Hippocampal formation (tissue), 2 donors: ENCODE data around the gene STRN4.

ENCODE experiments used
- DNase-seq, 2 donors: peaks; one replicate each; lab custom pipeline; 2025; lab: John Stamatoyannopoulos, UW

Gene STRN4

GRCh38 chr19:46725036-46725820 is 21.0 kb downstream of the STRN4 start:
- DNase-seq, result no peak

- DNase-seq, result no peak
Observed at GRCh38 chr19:46724468-46724867, 21.8 kb downstream of the STRN4 start.

- DNase-seq, result no peak
Observed at GRCh38 chr19:46723471-46723870, 22.8 kb downstream of the STRN4 start.

GRCh38 chr19:46723023-46723461 is 23.2 kb downstream of the STRN4 start:
- DNase-seq, result no peak

- no peak for DNase-seq
Observed at GRCh38 chr19:46722421-46723022, 23.7 kb downstream of the STRN4 start.

- DNase-seq, result no peak
Observed at GRCh38 chr19:46722004-46722380, 24.3 kb downstream of the STRN4 start.

- DNase-seq, result no peak
Observed at GRCh38 chr19:46721269-46722003, 24.8 kb downstream of the STRN4 start.

- no peak for DNase-seq
Observed at GRCh38 chr19:46720503-46721239, 25.6 kb downstream of the STRN4 start.

GRCh38 chr19:46719629-46720502 is 26.4 kb downstream of the STRN4 start:
- DNase-seq, result no peak

GRCh38 chr19:46718934-46719622 is 27.2 kb downstream of the STRN4 start:
- DNase-seq, result no peak

- no peak for DNase-seq
Observed at GRCh38 chr19:46718157-46718933, 27.9 kb downstream of the STRN4 start.

GRCh38 chr19:46717716-46718143 is 28.5 kb downstream of the STRN4 start:
- no peak for DNase-seq

GRCh38 chr19:46717034-46717715 is 29.1 kb downstream of the STRN4 start, which contains the start of gene PRKD2:
Gene PRKD2, minus strand, starts transcription at chr19:46717114. Its CDS starts 744 bp downstream, at chr19:46716370.
- peak; percentile 40 to 78 for DNase-seq

- DNase-seq, result no peak
Observed at GRCh38 chr19:46716672-46717033, 29.6 kb downstream of the STRN4 start.

- no peak for DNase-seq
Observed at GRCh38 chr19:46715975-46716671, 30.1 kb downstream of the STRN4 start.

GRCh38 chr19:46715620-46715974 is 30.7 kb downstream of the STRN4 start:
- no peak for DNase-seq

- no peak for DNase-seq
Observed at GRCh38 chr19:46714444-46715106, 31.7 kb downstream of the STRN4 start.
